ENCODE measurements around the gene FAM131B.
A peak's percentile ranks its signal among the peaks of the same experiment; 100 is the strongest.
"Not testable (repeated sequence)": the region's sequence is repeated elsewhere in the genome, so short reads cannot be mapped to it uniquely, and the experiment has no call there.

Gene FAM131B

DNA sequence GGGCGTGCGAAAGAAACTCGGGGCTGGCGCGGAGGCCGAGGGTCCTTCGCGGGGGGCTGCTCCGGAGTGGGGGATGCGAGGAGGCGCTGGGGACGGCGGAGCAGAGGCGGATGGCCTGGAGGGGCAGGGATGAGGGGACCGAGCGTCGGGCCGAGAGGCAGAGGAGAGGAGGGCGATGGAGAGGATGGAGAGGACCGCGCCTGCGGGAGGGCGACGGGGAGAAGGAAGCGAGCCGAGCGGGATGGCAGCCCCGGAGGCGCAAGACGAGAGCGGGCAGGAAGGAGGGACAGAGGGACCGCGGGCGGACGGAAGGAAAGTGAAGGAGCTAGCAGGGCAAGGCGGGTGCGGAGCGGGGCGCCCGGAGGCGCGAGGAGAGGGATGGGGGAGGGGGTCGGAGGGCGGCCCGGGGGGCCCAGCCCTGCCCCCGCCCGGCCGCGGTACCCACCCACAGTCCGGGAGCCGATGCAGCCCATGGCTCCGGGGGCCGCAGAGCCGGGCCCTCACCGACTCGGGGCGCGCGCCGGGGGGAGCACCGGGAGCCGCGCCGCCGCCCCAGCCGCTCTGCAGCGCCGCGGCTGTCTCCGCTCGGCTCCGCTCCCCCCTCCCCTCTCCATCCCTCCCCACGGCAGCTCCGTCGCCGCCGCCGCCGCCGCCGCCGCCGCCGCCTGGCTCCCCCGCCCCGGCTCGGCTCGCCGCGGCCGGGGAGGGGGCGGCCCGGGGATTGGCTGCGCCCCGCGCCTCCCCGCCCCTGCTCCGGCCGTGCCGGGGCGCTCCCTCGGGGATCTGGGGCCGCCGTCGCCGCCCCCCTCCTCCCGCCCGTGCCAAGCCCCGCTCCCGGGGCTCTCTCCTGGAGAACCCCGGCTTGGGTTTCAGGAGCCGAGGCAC, at the start of gene FAM131B:
Gene FAM131B, minus strand, starts transcription at position 583 of the 885 bp plus-strand sequence. Its CDS starts 110 bp downstream, at position 473.
- peak in 1 of 2 donors; percentile 45 for DNase-seq

DNA sequence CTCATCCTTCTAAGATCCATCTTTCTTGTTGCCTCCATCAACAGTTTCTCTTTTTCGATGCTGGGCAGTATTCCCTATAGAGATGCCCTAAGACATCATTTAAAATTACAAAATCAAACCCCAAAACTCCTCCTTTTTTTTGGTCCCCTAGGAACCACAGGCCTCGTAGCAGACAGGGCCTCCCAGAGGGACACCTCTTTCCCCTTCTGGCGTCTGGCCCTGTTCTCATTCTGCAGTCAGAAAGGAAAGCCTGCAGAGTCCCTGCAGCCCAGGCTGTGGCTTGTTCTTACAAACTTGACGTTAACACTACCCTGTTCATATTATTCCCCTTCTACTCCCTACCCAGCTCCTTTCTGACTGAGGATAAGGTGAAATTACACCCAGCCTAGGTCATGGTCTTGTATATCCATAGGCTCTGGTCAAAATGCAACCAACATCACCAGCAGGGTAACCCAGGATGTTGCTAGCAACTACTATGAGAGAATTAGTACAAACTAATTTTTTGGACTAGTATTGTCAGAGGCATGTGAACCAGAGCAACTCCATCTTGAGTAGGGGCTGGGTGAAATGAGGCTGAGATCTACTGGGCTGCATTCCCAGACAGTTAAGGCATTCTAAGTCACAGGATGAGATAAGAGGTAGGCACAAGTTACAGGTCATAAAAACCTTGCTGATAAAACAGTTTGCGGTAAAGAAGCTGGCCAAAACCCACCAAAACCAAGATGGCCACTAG, 49.6 kb upstream of the FAM131B start:
- no peak for DNase-seq

DNA sequence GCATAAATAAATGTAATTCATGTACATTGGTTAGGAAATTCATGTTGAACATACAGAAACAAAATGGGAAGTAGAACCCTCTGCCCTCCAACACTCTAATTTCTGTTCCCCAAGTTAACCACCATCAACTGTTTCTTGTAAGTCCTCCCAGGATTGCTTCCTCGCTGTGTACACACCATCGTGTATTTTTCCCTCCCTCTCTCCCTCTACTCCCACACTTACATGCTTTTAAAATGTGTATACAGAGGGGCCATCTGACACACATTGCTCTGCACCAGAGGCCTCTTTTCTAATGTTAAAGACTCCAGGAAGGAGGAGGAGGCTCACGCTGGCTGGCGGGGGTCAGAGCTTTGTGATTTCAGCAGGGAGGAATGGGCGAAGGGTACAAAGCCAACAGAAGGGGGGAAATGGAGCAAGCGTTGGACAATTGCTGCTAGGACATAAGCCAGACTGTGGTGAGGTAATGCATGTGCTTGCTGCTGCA, 48.0 kb upstream of the FAM131B start:
- no peak for DNase-seq

DNA sequence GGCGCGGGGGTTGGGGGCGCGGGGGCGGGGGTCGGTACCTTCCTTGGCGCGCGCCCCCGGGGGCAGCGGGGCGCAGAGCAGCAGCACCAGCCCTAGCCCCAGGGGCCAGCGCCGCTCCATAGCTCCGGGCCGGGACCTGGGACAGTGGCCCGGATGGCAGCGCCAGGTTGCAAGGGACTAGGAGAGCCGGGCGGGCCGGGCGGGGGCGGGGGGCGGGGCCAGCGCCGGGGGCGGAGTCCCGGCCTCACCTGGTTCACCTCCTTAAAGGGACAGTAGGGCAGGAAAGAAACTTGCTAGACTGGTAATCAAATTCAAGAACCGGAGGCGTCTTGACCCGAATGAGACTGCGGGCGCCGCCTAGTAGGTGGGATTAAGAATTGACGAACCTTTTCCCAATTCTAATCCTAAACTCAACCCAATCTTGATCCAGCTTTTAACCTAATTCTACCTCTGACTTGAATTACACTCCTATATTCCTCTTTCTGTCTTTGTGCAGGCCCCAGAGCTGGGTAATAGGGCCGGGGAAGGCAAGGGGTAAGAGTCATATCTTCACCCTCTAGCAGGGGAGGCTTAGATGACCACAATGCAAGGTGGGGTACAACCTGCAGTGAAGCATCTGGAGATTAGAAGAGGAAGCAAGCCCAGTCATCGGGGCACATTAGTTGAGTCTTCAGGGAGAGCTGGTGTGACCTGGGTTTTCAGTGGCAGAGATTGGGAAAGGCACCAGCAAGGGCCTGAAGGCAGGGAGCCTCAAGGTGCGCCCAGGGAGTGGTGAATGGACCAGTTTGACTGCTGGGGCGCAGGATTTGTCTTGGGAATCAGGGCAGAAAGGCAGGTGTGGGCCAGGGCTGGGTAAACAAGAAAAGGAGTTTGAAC, 46.4 kb upstream of the FAM131B start, which contains the start of gene EPHA1:
Gene EPHA1, minus strand, starts transcription at position 171 of the 876 bp plus-strand sequence. Its CDS starts 51 bp downstream, at position 120.
- DNase-seq: peak; percentile 70 to 82

DNA sequence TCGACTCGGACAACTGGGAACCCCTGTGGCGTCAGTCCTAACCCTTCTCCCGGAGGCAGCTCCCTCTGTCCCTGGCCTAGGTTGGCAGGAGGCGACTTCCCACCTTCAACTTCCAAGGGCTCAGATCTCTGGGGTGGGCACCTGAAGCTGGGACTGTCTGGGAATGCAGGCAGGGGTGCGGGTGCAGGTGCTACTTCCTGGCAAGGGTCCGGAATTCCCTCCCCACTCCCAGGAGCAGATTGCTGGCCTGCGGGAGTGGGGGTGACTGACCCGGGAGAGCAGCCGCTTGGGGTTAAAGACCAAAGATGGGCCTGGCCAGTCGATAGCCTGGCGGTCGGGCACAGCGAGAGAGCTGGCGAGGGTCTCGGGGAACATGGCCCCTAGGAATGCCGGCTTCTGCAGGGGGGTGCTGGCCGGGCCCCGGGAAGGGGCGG, 45.8 kb upstream of the FAM131B start:
- no peak for DNase-seq

DNA sequence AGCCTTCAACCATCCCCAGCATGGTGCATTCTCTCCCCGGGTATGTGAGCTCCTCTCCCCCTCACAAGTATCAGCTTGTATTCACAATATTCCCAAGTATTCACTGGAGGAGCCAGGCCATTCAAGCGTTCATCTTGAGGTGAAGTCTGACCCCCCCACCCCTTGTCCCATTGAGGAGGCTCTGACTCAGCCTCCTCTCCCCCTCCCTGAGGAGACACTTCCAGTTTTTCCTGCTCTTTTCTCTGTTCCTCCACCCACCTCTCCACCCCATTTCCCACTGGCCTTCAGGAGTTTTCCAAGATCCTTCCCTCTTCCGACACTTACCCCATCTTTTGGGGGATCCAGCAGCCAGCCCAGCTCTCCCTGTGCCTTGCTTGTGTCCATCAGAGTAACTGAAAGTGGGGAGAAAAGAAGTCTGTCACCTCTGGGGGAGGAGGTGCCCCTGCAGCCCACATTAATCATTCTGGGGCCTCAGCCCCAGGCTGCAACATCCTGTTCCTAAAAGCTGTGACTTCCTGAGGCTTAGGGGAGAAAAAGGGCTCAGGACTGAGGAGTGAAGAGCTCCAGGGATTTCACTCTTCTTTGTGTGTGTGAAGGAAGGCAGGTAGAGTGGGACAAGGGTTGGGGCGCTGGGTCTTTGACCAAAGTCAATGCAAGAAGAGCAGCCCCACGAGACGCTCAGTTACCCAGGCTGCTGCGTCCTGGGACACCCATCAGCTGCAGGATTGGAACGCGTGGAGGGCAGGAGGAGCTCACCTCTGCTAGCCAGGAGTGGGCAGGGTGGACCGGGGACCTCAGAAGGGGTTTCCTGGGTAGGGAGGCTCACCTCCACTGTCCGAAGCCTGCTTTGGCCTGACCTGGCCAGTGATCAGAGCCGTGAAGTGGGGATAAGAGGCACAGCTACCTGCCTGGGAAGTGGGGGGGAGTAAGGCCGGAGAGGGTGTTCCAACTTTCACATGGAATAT, 45.1 kb upstream of the FAM131B start:
- peak; percentile 51 to 61 for DNase-seq

DNA sequence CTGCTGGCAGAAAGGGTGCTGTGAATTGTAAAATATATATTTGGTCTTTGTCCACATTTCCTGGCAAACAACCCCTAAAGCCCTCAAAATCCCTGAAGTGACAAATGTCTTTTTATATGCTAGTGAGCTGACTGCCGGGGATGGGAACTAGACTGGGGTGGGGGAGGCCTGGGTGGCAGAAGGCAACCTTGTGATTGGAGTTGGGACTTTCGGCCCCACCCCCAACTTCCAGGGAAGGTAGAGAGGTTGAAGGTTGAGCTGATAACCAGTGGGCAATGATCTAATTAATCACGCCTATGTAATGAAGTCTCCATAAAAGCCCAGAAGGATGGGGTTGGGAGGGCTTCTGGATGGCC, 43.5 kb upstream of the FAM131B start:
- no peak for DNase-seq

DNA sequence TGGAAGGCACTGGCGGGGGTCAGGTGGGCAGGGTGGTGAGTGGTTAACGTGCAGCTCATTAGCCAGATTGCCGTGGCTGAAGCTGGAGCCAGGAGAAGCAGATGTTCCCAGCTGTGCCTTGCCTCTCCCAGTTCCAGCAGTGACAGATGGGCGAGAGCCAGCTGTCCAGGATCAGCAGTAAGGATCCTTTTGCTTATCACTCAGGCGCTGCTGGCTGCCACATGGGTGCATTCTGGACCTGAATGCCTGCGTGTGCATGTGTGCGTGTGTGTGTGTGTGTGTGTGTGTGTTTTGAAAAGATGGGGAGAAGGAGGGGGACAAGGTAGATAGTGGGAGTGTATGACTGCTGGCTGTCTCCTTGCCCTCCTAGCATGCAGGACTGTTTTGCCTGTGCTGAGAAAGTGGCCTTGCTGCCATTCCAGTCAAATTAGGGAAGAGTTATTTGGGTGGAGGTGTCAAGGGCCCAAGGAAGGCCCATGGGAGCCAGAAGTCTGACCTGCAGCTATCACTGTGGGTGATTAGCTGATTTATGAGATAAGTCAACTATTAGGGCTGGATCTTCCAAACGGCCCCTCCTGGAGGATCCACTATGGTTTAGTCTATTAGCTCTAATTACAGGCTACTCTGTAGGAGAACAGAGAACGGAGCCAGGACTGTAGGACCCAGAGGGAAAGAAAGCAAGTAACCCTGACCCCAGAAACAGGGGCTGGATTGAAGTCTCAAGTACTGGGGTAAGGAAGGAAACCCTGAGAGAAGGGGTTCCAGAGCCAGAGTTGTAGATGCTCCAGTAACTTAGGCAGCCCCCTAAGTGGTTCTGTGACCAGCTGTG, 42.9 kb upstream of the FAM131B start:
- DNase-seq: no peak

DNA sequence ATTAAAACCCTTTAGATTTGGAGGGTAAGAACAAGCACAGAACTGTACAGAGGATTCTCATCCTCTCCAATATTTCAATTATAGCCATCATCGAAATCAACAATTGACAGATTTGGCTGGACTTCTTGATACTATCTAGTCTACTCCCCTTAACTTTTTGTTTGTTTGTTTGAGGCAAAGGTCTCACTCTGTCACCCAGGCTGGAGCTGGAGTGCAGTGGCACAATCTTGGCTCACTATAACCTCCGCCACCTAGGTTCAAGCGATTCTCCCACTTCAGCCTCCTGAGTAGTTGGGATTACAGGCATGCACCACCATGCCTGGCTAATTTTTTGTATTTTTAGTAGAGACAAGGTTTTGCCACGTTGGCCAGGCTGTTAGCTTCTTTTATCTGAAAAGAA, 39.7 kb upstream of the FAM131B start:
- not testable (repeated sequence) for DNase-seq

DNA sequence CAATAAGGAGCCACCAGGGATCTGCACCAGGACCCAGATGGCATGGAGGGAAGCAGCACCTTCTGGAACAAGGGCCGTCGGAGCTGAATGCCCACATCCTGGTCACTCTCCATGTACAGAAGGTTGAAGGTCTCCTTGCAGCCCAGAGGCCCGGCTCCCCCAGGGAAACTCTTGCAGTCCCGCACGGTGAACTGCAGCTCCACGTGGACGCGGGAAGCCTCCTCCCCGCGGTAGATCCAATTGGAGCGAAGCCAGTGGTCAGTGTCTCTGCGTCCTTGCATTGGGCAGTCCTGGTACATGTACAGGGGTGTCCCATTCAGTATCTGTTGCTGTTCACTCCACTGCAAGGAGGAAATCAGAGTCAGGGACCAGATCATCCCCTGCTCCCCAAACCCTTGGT, 38.8 kb upstream of the FAM131B start:
- no peak for DNase-seq

DNA sequence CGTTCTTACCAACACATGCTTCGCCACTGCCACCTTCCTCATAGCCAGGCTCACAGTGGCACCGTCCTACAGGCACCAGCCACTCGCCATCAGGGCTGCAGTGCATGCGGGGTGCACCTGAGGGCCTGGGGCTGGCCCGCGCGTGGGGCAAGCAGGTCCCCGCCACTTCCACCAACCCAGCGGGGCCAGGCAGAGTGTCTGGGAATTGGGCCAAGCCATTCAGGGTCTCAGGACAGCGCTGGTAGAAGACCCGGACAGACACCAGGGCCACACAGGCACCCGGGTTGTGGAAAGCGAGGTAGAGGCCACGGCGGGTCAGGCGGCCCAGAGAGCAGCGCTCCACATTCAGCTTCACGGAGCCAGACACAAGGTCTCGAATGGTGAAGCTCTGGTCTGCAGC, 37.1 kb upstream of the FAM131B start:
- no peak for DNase-seq

DNA sequence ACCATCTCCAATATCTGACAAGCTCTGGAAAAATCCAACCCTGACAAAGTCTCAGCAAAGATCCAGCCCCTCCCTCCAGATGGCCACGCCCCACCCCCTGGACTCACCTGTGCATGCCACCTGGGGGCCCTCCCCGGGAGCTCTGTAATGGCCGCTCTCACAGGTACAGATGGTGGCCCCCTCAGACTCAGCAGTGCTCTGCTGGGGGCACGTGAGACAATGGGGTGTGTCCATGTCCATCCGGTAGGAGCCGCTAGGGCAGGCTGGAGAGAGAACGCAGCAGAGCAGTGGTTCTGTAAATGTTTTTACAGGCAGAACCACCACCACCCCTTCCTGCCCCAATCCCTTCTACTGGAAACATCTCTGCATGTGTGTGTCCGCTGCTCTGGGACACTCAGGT, 36.6 kb upstream of the FAM131B start:
- no peak for DNase-seq

DNA sequence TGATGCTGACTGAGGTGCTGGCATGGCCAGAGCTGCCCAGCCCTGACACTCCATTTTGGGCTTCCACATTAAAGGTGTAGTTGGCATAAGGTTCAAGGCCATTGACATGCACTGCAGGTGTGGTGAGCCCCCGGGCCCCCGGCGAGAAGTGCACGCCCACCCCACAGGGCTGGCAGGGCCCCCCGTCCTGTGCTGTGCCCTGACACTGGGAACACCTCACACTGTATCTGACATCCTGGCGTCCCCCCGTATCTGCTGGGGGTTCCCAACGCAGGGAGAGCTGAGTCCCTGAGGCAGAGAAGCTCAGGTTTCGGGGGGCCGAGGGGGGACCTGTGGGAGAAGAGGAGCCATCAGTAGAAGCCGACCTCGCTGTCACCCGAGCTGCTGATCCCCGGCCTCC, 36.1 kb upstream of the FAM131B start:
- no peak for DNase-seq

DNA sequence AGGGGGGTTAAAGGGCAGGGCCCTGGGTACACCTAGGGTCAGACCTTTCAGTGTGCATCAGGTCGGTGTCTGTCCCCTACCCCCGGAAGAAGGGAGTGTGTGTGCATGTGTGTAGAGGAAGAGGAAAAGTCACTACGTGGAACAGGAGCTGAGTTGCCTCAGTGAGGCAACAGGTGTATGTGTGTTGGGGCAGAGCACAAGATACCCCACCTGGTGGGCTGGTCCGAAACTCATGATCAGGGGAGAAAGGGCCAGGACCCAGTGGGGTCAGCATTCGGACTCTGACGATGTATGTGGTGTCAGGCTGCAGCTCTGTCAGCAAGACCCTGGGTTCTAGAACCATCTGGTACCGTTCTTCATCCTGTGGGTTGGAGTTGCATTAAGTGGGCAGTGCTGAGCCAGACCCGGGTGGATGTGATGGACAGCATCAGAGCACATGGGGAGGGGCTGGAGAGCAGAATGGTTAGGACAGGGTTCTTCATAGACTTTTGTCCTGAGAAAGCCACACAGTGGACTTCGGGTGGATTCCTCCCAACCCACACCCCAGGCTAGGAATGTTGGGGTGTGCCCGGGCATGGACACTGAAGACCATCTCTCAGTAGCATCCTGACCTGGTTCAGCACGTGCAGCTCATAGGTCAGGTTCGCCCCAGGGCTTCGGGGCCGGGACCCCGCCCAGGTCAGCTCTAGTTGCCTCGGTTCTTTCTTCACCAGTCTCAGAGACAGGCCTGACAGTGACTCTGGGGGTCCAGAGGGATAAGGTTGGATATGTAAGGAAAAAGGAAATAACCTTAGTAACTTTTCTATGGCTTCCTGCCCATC, 35.4 kb upstream of the FAM131B start:
- no peak for DNase-seq

DNA sequence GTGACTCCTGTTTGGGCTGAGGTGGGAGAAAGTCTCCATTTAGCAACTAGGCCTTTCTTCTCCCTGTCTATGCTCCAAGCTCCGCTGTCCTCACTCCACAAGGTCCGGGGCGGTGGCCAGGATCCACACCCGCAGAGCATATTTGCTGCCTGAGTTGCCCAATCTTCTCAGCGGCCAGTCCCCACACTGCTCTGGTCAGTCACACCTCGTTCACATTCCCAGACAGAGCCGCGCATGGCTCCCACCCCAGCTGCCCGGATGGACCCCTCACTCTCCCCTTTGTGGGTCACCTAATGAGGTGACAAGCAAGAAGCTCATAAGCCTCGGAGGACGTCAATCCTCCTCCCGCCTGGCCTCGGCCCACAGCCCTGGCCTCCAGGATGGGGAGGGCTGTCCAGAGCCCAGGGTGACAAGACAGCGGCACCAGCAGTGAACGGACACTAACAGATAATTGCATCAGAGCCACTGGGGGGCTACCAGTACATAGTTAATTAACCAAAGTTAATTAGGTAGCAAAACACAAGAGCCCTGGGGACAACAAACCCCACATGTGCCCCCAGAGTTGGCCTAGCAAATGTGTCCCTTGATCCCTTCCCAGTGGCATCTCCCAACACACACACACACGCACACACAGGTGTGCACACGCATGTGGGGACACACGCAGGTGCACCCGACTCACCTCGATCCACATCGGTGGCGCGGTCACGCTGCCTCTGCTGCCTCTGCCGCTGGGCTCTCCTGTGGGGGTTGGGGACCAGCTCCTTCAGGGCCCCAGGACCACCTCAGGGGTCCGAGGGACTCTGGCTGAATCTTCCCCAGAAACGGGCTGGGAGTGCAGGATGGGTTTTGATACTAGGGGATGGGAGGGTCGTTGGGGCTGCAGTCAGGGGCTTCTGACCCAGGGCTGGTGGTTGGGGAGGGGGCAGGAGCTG, 34.4 kb upstream of the FAM131B start:
- no peak for DNase-seq

DNA sequence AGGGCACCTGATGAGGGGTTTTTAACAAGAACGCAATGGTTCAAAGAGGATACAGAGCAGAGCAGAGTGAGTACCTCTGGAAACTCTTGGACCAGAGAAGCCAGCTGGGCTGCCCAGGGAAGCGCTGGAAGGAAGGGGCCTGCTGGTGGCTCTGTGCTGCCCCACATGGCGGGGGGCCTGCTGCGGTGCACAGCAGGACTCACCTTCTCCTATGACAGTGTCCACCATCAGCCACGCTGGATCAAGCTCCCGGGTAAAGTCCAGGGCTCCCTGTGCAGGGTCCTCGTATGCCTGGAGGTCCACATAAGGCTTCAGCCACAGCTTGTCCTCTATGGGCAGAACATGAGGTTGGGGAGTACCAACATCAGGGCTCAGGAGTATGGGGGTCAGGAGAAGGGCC, 33.7 kb upstream of the FAM131B start:
- no peak for DNase-seq

DNA sequence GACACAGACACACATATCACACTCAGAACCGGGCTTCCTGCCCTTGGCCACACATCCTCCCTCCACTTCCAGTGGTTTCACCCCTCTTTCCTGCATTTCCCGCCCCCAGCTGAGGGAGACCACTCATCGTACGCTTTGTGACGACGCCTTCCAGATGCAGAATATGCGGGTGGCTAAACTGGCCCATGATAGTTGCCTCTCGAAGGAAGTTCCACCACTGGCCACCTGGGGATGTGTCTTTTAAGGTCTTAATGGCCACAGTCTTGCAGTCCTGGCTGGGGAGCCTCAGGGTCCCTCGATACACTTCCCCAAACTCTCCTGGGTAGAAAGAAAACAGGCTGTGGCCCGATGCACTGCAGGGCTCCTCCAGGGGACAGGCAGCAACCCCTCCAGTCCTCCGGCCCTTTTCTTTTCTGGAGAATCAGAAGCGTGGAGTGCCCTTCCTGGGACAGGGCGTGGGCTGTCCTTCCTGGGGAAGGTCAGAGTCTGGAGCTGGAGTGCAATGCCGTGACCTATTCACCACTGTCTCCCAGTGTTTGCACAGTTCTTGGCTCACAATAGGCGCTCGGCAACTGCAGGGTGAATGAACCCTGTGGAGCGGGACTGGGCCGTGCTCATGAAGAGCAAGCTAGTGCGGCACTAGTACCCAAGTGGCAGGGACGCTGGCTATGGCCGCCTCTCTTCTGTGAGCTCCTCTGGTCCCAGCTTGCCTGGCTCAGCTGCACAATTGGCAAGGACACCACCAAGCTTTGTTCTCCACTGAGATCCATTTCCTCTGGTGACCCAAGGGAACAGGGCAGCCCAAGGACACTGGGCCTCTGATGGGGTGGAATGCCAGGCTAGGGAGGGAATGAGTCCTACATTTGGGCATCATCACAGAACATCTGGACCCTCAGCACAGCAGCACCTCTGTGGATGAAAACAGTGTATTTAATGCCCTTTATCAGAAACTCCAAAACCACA, 33.0 kb upstream of the FAM131B start:
- DNase-seq: no peak
